PC-9 (cell line): Measurements from ENCODE around the gene C4B.
"Not testable (repeated sequence)": the region's sequence is repeated elsewhere in the genome, so short reads cannot be mapped to it uniquely, and the experiment has no call there.

Experiments
- CTCF ChIP-seq: fragments of 200-600 bp; sonication (generic); conservative IDR thresholded peaks from 2 replicates; pipeline ENCODE4 v1.6.1; 2017; ENCODE audit warnings: mixed run types, antibody characterized with exemption, mild to moderate bottlenecking, moderate library complexity
- EZH2 ChIP-seq: fragments of 200-600 bp; sonication (generic); IDR thresholded peaks from 2 replicates; pipeline ENCODE4 v1.8.0; 2017; ENCODE audit warnings: antibody characterized with exemption, low read depth

GRCh38 chr6:32041385-32041784 is 26.8 kb downstream of the C4B start:
- TF ChIP-seq CTCF, EZH2: not testable (repeated sequence)
